ENCODE measurements around the gene SLC38A3.

The SLC38A3 gene

DNA sequence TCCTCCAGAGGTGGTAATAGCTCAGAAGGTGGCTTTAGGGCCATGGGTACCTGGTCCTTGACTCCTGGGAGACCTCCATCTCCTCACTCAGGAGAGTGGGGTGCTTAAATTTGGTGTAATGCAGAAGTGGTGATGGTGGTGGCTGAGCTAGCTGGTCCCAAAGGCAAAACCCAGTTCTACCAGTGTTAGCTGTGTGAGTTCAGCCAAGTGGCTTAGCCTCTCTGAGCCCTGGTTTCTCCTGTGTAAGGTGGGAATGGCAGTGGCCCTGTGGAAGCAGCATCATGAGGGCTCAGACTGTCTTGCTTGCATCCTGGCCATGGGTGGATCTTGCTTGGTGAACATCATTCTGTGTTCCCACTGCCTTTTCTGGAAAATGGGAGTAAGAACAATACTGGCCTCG, 40.6 kb upstream of the SLC38A3 start:
- Histone ChIP-seq H3K4me1 (peaks cover 3% of the 10 kb centered on the region; the same call in 1 of the 2 replicates), H3K27me3 (no peaks in the 10 kb centered on the region), H3K4me3 (ENCODE audit: low read depth, low read length) (no peak overlapping the region), H3K36me3 (no peaks in the 10 kb centered on the region), H3K9me3 (no peaks in the 10 kb centered on the region)
- no peak for DNase-seq
- TF ChIP-seq CTCF (IDR thresholded peaks at IDR 0.05; ENCODE audit: low read depth, low read length), result no peak

GRCh38 chr3:50164984-50165909, 39.8 kb upstream of the SLC38A3 start:
- H3K27me3 ChIP-seq, result no peaks in the 10 kb centered on the region
- no peak for TF ChIP-seq CTCF (IDR thresholded peaks at IDR 0.05; ENCODE audit: low read depth, low read length)
- H3K36me3 ChIP-seq, result no peaks in the 10 kb centered on the region
- no peaks in the 10 kb centered on the region for H3K9me3 ChIP-seq
- H3K4me3 ChIP-seq (ENCODE audit: low read depth, low read length), result no peak overlapping the region
- H3K4me1 ChIP-seq, result peaks cover 3% of the 10 kb centered on the region; the same call in 1 of the 2 replicates
- peak; percentile 43 for DNase-seq

DNA sequence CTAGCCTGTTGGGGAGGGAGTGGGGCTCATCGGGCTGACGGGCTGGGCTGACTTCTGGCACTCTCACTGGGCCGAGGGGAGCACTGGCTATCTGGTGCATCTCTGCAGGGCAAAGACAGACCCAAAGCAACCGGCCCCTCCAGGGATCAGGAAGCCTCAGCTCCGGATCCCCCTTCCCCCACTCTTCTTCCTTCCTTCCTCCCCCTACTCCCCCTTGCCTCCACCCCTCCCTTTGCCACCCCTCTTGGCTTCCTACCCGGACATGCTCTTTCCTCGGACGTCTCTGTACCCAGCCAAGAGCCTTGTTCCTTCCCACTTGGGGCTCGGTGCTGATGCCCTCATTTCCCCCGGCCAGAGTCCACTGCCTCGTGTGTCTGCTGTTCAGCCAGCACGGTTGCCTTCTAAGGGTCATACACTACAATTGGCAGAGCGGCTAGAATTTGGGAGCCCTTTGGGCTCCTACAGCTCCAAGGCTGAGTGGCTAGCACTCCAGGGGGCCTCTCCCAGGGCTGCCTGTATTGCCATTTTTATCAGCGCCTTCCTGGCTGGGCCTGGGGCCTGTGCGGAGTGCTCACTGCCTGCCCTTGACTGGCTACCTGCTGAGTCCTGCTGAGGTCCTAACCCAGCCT, 39.0 kb upstream of the SLC38A3 start:
- H3K36me3 ChIP-seq, result no peaks in the 10 kb centered on the region
- no peaks in the 10 kb centered on the region for H3K9me3 ChIP-seq
- peaks cover 3% of the 10 kb centered on the region; the same call in 1 of the 2 replicates for H3K4me1 ChIP-seq
- no peak for TF ChIP-seq CTCF (IDR thresholded peaks at IDR 0.05; ENCODE audit: low read depth, low read length)
- no peak overlapping the region for H3K4me3 ChIP-seq (ENCODE audit: low read depth, low read length)
- H3K27me3 ChIP-seq, result no peaks in the 10 kb centered on the region
- DNase-seq, result no peak

GRCh38 chr3:50166620-50167019, 38.5 kb upstream of the SLC38A3 start:
- H3K4me1 ChIP-seq, result peaks cover 3% of the 10 kb centered on the region; the same call in 1 of the 2 replicates
- no peak for TF ChIP-seq CTCF (IDR thresholded peaks at IDR 0.05; ENCODE audit: low read depth, low read length)
- no peaks in the 10 kb centered on the region for H3K36me3 ChIP-seq
- H3K4me3 ChIP-seq (ENCODE audit: low read depth, low read length), result no peak overlapping the region
- DNase-seq, result no peak
- H3K9me3 ChIP-seq, result no peaks in the 10 kb centered on the region
- H3K27me3 ChIP-seq, result no peaks in the 10 kb centered on the region

DNA sequence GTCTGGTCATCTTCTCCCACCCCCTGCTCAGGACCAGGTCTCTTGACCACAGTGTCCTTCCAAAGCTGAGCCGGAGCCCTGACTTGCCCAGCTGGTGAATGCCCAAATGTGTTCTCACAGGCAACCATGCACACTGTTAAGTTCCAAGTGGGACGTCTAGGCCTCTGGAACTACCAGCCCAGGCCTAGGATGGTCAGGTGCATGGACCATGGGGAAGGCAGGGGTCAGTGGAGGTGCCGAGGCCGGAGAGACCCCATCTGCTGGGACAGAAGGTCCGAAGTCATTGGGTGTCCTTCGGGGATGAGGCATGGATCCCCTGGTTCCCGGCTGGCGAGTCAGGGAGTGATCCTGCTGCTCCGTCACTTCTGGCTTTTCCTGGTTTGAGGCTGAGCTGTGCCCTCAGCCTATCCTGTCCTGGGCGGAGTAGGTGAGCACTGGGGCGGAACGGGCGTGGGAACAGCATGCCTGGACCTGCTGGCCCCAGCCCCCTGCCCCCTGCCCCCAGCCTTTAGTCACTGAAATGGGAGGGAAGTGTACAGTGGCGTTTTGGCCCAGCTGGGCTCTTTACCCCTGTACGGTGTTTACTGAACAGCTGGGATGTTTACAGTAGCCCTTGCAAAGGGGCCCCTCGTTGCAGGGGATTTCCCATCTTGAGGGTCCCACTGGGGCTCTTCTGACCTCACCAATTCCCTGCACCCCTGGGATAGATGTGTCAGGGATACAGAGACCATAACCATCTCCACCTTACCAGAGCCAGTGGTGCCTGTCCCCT, 37.8 kb upstream of the SLC38A3 start:
- no peak for TF ChIP-seq CTCF (IDR thresholded peaks at IDR 0.05; ENCODE audit: low read depth, low read length)
- no peak overlapping the region for H3K4me3 ChIP-seq (ENCODE audit: low read depth, low read length)
- no peak for DNase-seq
- H3K4me1 ChIP-seq, result peaks cover 3% of the 10 kb centered on the region; the same call in 1 of the 2 replicates
- H3K36me3 ChIP-seq, result no peaks in the 10 kb centered on the region
- no peaks in the 10 kb centered on the region for H3K27me3 ChIP-seq
- H3K9me3 ChIP-seq, result no peaks in the 10 kb centered on the region

Measured in BE2C (cell line).